Measurements from ENCODE around the gene SUSD4. TPM values are rescaled to one million over a fixed set of nuclear protein-coding genes. Genes with fewer than 3 reads are reported as not detected.

Gene SUSD4
- total RNA-seq, 1 experiment from 2014 or later: 3.5 TPM

GRCh38 chr1:223320959-223321358, 43.0 kb downstream of the SUSD4 start:
- H4K5ac ChIP-seq (ENCODE audit: insufficient read length, low read depth, low read length): no peak overlapping the region
- no peak overlapping the region for H3K56ac ChIP-seq (ENCODE audit: insufficient read length, low read depth, low read length)
- H3K4me3 Mint-ChIP-seq: no peak overlapping the region
- H3K27me3 Mint-ChIP-seq (ENCODE audit: low read depth): peaks cover 8% of the 10 kb centered on the region
- H2AK5ac ChIP-seq (ENCODE audit: insufficient read length, low read length): no peak overlapping the region
- TF ChIP-seq CTCF (conservative IDR thresholded peaks at IDR 0.05): no peak
- no CpG with 5 or more reads among the region's 6 CpGs for WGBS (ENCODE audit: extremely low coverage, insufficient read length, low lambda C conversion rate)
- no peak for DNase-seq
- H4K91ac ChIP-seq (ENCODE audit: insufficient read length, low read depth, low read length): no peak overlapping the region
- H2BK120ac ChIP-seq (ENCODE audit: low read depth, low read length, poor library complexity, severe bottlenecking): no peak overlapping the region
- no peaks in the 10 kb centered on the region for H3K23me2 ChIP-seq (ENCODE audit: insufficient read length, low read depth, low read length, poor library complexity, severe bottlenecking)
- no peak overlapping the region for H2BK20ac ChIP-seq (ENCODE audit: low read depth, low read length, poor library complexity, severe bottlenecking)
- no peak overlapping the region for H2BK12ac ChIP-seq (ENCODE audit: insufficient read length, low read depth, low read length)
- H3K4me1 Mint-ChIP-seq: peaks cover 19 to 26% of the 10 kb centered on the region in 2 experiments
- no peaks in the 10 kb centered on the region for H3K79me1 ChIP-seq (ENCODE audit: insufficient read depth, low read depth, low read length, poor library complexity, severe bottlenecking)
- H2BK5ac ChIP-seq (ENCODE audit: insufficient read length, low read length): no peak overlapping the region
- H3K27ac ChIP-seq (ENCODE audit: insufficient read length, low read depth, low read length): no peak overlapping the region
- no peaks in the 10 kb centered on the region; a peak in 1 of 7 replicates for H3K36me3 Mint-ChIP-seq (ENCODE audit: insufficient read depth in 1 of 3, low read depth in 3 of 3)
- no peaks in the 10 kb centered on the region; the same call in 1 of the 2 replicates for H3K79me2 ChIP-seq (ENCODE audit: insufficient read depth, low read length)
- H3K14ac ChIP-seq (ENCODE audit: insufficient read depth, low read length): no peak overlapping the region
- no peak overlapping the region for H3K23ac ChIP-seq (ENCODE audit: insufficient read length, low read depth, low read length)
- no peak overlapping the region for H3T11ph ChIP-seq (ENCODE audit: low read length)
- H3K4me2 ChIP-seq (ENCODE audit: insufficient read depth, insufficient read length, low read length): no peak overlapping the region
- no peaks in the 10 kb centered on the region for H4K20me1 ChIP-seq (ENCODE audit: control insufficient read depth, insufficient read depth, insufficient read length)
- H3K9ac ChIP-seq (ENCODE audit: extremely low read depth, insufficient read length, low read length): no peak overlapping the region
- no peaks in the 10 kb centered on the region; the same call in 1 of the 2 replicates for H3K27me3 ChIP-seq (ENCODE audit: insufficient read depth, low read length)
- no peak overlapping the region for H3K18ac ChIP-seq (ENCODE audit: insufficient read length, low read depth, low read length)
- H2BK15ac ChIP-seq (ENCODE audit: low read depth, low read length): no peak overlapping the region
- peak overlapping the region in 2 of 3 experiments; percentile 11 to 41; a peak in 1 of 7 replicates for H3K27ac Mint-ChIP-seq
- H4K8ac ChIP-seq (replicated peaks; ENCODE audit: insufficient read length, low read depth, low read length): no peak overlapping the region
- H3K4ac ChIP-seq (ENCODE audit: low read depth, low read length): no peak overlapping the region
- H2AFZ ChIP-seq (ENCODE audit: low read length): no peak overlapping the region
- H3K4me1 ChIP-seq (ENCODE audit: insufficient read depth, low read length): no peaks in the 10 kb centered on the region; the same call in 1 of the 2 replicates
- H3K9me3 ChIP-seq (ENCODE audit: control insufficient read depth, low read depth, low read length): no peaks in the 10 kb centered on the region
- peaks cover 0 to 4% of the 10 kb centered on the region in 2 experiments; a peak in 3 of 5 replicates for H3K9me3 Mint-ChIP-seq
